ENCODE results near the gene RBM17.

- TF ChIP-seq POLR2AphosphoS5 (IDR thresholded peaks at IDR 0.05; ENCODE audit: low read depth, low read length) = no peak
- TF ChIP-seq TAF1 (IDR thresholded peaks at IDR 0.05; ENCODE audit: borderline replicate concordance, low read depth, low read length) = no peak
Measured at GRCh38 chr10:6135589-6136168, 46.8 kb downstream of the RBM17 start.

All from GM12892 (cell line).